Measurements from ENCODE around the gene AXIN1. TPM values are rescaled to one million over a fixed set of nuclear protein-coding genes. Genes with fewer than 3 reads are reported as not detected.

AXIN1 gene
- total RNA-seq, 1 experiment from 2014 or later: 43.7 TPM

DNA sequence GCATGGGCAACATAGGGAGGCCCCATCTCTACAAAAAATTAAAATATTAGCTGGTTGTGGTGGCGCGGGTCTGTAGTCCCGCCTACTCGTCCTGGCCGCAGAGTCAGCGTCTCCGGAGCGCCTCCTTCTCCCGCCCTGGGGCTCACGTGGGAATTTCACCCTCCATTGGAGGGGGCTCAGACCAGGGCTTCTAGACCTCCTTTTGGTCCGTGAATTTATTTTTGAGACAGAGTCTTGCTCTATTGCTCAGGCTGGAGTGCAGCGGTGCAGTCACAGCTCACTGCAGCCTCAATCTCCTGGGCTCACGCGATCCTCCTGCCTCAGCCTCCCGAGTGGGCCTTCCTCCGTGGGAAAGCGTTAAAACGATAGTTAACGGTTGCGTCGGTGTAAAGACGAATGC, 44.1 kb upstream of the AXIN1 start:
- ChIA-PET CTCF (no interaction called here), POLR2A (interaction anchor here (2.2 kb wide), 1 partner anchor 14 kb away, joined by 6 read pairs; no protein-coding TSS in a partner anchor)
- Mint-ChIP-seq H3K27ac (ENCODE audit: low read depth, unreplicated experiment) (peak overlapping the region; percentile 25), H3K4me1 (ENCODE audit: insufficient read depth, unreplicated experiment) (peaks cover 7% of the 10 kb centered on the region), H3K4me3 (ENCODE audit: unreplicated experiment) (peak overlapping the region; percentile 66), H3K27me3 (ENCODE audit: insufficient read depth, unreplicated experiment) (no peaks in the 10 kb centered on the region), H3K36me3 (ENCODE audit: insufficient read depth, unreplicated experiment) (peaks cover 15% of the 10 kb centered on the region), H3K9me3 (ENCODE audit: unreplicated experiment) (no peaks in the 10 kb centered on the region)
- no TSS peak for BruUV-seq (replicated peaks)
- TF ChIP-seq, protein P1, sequence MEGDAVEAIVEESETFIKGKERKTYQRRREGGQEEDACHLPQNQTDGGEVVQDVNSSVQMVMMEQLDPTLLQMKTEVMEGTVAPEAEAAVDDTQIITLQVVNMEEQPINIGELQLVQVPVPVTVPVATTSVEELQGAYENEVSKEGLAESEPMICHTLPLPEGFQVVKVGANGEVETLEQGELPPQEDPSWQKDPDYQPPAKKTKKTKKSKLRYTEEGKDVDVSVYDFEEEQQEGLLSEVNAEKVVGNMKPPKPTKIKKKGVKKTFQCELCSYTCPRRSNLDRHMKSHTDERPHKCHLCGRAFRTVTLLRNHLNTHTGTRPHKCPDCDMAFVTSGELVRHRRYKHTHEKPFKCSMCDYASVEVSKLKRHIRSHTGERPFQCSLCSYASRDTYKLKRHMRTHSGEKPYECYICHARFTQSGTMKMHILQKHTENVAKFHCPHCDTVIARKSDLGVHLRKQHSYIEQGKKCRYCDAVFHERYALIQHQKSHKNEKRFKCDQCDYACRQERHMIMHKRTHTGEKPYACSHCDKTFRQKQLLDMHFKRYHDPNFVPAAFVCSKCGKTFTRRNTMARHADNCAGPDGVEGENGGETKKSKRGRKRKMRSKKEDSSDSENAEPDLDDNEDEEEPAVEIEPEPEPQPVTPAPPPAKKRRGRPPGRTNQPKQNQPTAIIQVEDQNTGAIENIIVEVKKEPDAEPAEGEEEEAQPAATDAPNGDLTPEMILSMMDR (IDR thresholded peaks at IDR 0.05; ENCODE audit: unreplicated experiment): no peak
- intact Hi-C loops (cut with micrococcal nuclease): no loop called here
- no peak for DNase-seq (ENCODE audit: unreplicated experiment)

GRCh38 chr16:396199-396598, 43.7 kb upstream of the AXIN1 start:
- ChIA-PET CTCF (no interaction called here), POLR2A (interaction anchor here (0.6 to 2.2 kb wide), 3 partner anchors 14 to 351 kb away, joined by 3 to 6 read pairs (median 3); no protein-coding TSS in a partner anchor)
- peaks cover 15% of the 10 kb centered on the region for H3K36me3 Mint-ChIP-seq (ENCODE audit: insufficient read depth, unreplicated experiment)
- TF ChIP-seq, protein P1 (IDR thresholded peaks at IDR 0.05; ENCODE audit: unreplicated experiment): no peak
- intact Hi-C loops (cut with micrococcal nuclease): no loop called here
- no peak for DNase-seq (ENCODE audit: unreplicated experiment)
- no TSS peak for BruUV-seq (replicated peaks)
- peak overlapping the region; percentile 25 for H3K27ac Mint-ChIP-seq (ENCODE audit: low read depth, unreplicated experiment)
- peak overlapping the region; percentile 66 for H3K4me3 Mint-ChIP-seq (ENCODE audit: unreplicated experiment)
- H3K4me1 Mint-ChIP-seq (ENCODE audit: insufficient read depth, unreplicated experiment): peaks cover 7% of the 10 kb centered on the region
- no peaks in the 10 kb centered on the region for H3K27me3 Mint-ChIP-seq (ENCODE audit: insufficient read depth, unreplicated experiment)
- no peaks in the 10 kb centered on the region for H3K9me3 Mint-ChIP-seq (ENCODE audit: unreplicated experiment)

GRCh38 chr16:392450-393030, 40.0 kb upstream of the AXIN1 start:
- TF ChIP-seq, protein P1 (IDR thresholded peaks at IDR 0.05; ENCODE audit: unreplicated experiment): no peak
- Mint-ChIP-seq H3K27ac (ENCODE audit: low read depth, unreplicated experiment) (no peak overlapping the region), H3K9me3 (ENCODE audit: unreplicated experiment) (no peaks in the 10 kb centered on the region), H3K27me3 (ENCODE audit: insufficient read depth, unreplicated experiment) (no peaks in the 10 kb centered on the region), H3K36me3 (ENCODE audit: insufficient read depth, unreplicated experiment) (peaks cover 5% of the 10 kb centered on the region), H3K4me1 (ENCODE audit: insufficient read depth, unreplicated experiment) (no peaks in the 10 kb centered on the region), H3K4me3 (ENCODE audit: unreplicated experiment) (no peak overlapping the region)
- no peak for DNase-seq (ENCODE audit: unreplicated experiment)
- no TSS peak for BruUV-seq (replicated peaks)
- CTCF ChIA-PET: interaction anchor here (0.6 to 0.9 kb wide), 4 partner anchors 16 to 335 kb away, joined by 3 to 10 read pairs (median 3); no protein-coding TSS in a partner anchor
- POLR2A ChIA-PET: interaction anchor here (0.6 to 1.3 kb wide), 3 partner anchors 9 to 32 kb away, joined by 3 read pairs; partner anchors contain the start of genes DECR2 and RAB11FIP3
- intact Hi-C loops (cut with micrococcal nuclease): loop anchor here (1.0 to 5.0 kb wide), 2 partner anchors 133 to 195 kb away; no protein-coding TSS in a partner anchor

- intact Hi-C loops (cut with micrococcal nuclease): loop anchor here (1.0 to 5.0 kb wide), 2 partner anchors 133 to 195 kb away; no protein-coding TSS in a partner anchor
- Mint-ChIP-seq H3K4me3 (ENCODE audit: unreplicated experiment) (no peak overlapping the region), H3K27me3 (ENCODE audit: insufficient read depth, unreplicated experiment) (no peaks in the 10 kb centered on the region), H3K9me3 (ENCODE audit: unreplicated experiment) (no peaks in the 10 kb centered on the region), H3K36me3 (ENCODE audit: insufficient read depth, unreplicated experiment) (peaks cover 5% of the 10 kb centered on the region), H3K4me1 (ENCODE audit: insufficient read depth, unreplicated experiment) (no peaks in the 10 kb centered on the region), H3K27ac (ENCODE audit: low read depth, unreplicated experiment) (no peak overlapping the region)
- TF ChIP-seq, protein P1 (IDR thresholded peaks at IDR 0.05; ENCODE audit: unreplicated experiment): peak; percentile 88
- BruUV-seq (replicated peaks): no TSS peak
- ChIA-PET CTCF (interaction anchor here (0.6 to 0.9 kb wide), 3 partner anchors 17 to 335 kb away, joined by 3 to 10 read pairs (median 3); no protein-coding TSS in a partner anchor), POLR2A (interaction anchor here (1.3 kb wide), 1 partner anchor 33 kb away, joined by 3 read pairs; the partner anchor contains the start of gene RAB11FIP3)
- peak; percentile 70 for DNase-seq (ENCODE audit: unreplicated experiment)
Measured at GRCh38 chr16:391885-392335, 39.4 kb upstream of the AXIN1 start.
